Panc1 (cell line): ENCODE measurements around the gene LRRC4B. TPM values are rescaled to one million over a fixed set of nuclear protein-coding genes. Genes with fewer than 3 reads are reported as not detected.

Experiments
- ATAC-seq: fragments of 200-7000 bp; cut with Tn5 transposase; 2 replicates; pipeline ENCODE4 v1.9.1; 2020; ENCODE audit warnings: mild to moderate bottlenecking, moderate library complexity
- BruUV-seq: library from RNA; stranded (reverse); fragments of 400-500 nt; replicated peaks from 2 replicates; lab custom pipeline; 2021; lab: Mats Ljungman, UMichigan
- CTCF ChIA-PET: fragments of 300-600 bp; sonication (Branson Sonifier 250); formaldehyde crosslinking; loops from one replicate; lab custom pipeline; 2022; ENCODE audit warnings: antibody characterized with exemption; lab: Charles Lee
- POLR2A ChIA-PET: fragments of 300-600 bp; sonication (Branson Sonifier 250); formaldehyde crosslinking; loops from one replicate; lab custom pipeline; 2022; ENCODE audit warnings: antibody characterized with exemption; lab: Charles Lee
- DNase-seq: peaks from one replicate; pipeline ENCODE4 v3.0.0-alpha.2; 2010; ENCODE audit warnings: low read depth, low spot score
- H3K27ac ChIP-seq: 2 replicates; pipeline ENCODE4 v1.5.1; 2011; ENCODE audit warnings: mild to moderate bottlenecking, low read length, inconsistent platforms
- H3K27me3 ChIP-seq: fragments of 200-500 bp; sonication (Bioruptor generic); 2 replicates; pipeline ENCODE4 v1.6.0; 2014; ENCODE audit warnings: low read length, inconsistent platforms; ENCODE audit not compliant: control insufficient read depth, insufficient read depth
- H3K36me3 ChIP-seq: fragments of 200-500 bp; sonication (Bioruptor generic); 2 replicates; pipeline ENCODE4 v1.5.1; 2014; ENCODE audit warnings: inconsistent platforms, mild to moderate bottlenecking, low read length, moderate library complexity; ENCODE audit not compliant: control insufficient read depth, insufficient read depth
- H3K4me1 ChIP-seq: 2 replicates; pipeline ENCODE4 v1.5.1; 2011; ENCODE audit warnings: inconsistent platforms, mild to moderate bottlenecking, low read length, moderate library complexity; ENCODE audit not compliant: control insufficient read depth, insufficient read depth
- H3K4me3 ChIP-seq, 2 experiments: 2 replicates each; pipeline ENCODE4 v1.5.1; 2011 to 2012; ENCODE audit warnings: low read depth in 2 of 2, low read length in 2 of 2, mild to moderate bottlenecking in 2 of 2, inconsistent platforms in 1 of 2, moderate library complexity in 1 of 2
- H3K9me3 ChIP-seq: fragments of 200-500 bp; sonication (Bioruptor generic); 2 replicates; pipeline ENCODE4 v1.5.1; 2014; ENCODE audit warnings: low read depth, mild to moderate bottlenecking, inconsistent platforms, low read length, moderate library complexity; ENCODE audit not compliant: control insufficient read depth, insufficient read depth
- CTCF ChIP-seq: fragments of 450-650 bp; IDR thresholded peaks from 2 replicates; pipeline ENCODE4 v1.5.1; 2017; ENCODE audit warnings: mild to moderate bottlenecking
- POLR2AphosphoS5 ChIP-seq: IDR thresholded peaks from 2 replicates; pipeline ENCODE4 v1.6.1; 2012; ENCODE audit warnings: mild to moderate bottlenecking, low read depth, low read length, moderate library complexity
- REST ChIP-seq, 2 experiments: IDR thresholded peaks; 2 replicates each; pipeline ENCODE4 v1.6.1; 2011 to 2012; ENCODE audit warnings: low read depth in 2 of 2, control low read depth in 1 of 2, low read length in 1 of 2, mild to moderate bottlenecking in 1 of 2, moderate library complexity in 1 of 2; ENCODE audit not compliant: insufficient read depth in 1 of 2
- SIN3A ChIP-seq: IDR thresholded peaks from 2 replicates; pipeline ENCODE4 v1.6.1; 2012; ENCODE audit warnings: low read depth, mild to moderate bottlenecking, low read length, moderate library complexity, borderline replicate concordance; ENCODE audit not compliant: insufficient read depth
- TCF7L2 ChIP-seq: IDR thresholded peaks from 2 replicates; pipeline ENCODE4 v1.6.1; 2011; ENCODE audit warnings: mild to moderate bottlenecking, low read depth, low read length, inconsistent platforms
- in situ Hi-C: cut with HindIII; loops from 2 replicates; pipeline ENCODE4 v1.10.0; 2016; ENCODE audit warnings: low sequenced_read_pairs, low pct_unique_long_range_greater_than_20kb
- intact Hi-C: fragments of 100-400 bp; cut with micrococcal nuclease; formaldehyde crosslinking; loops from one replicate; pipeline ENCODE4 v1.10.0; 2022; ENCODE audit not compliant: unreplicated experiment
- total RNA-seq: library from RNA; stranded (reverse); gene quantifications from one replicate; pipeline ENCODE4 v1.2.1, GENCODE V29; 2021; ENCODE audit not compliant: unreplicated experiment

Gene LRRC4B
- total RNA-seq, 1 experiment from 2014 or later, result 0.57 TPM

GRCh38 chr19:50537769-50538230 lies 30.4 kb downstream of the LRRC4B start:
- no peaks in the 10 kb centered on the region for H3K36me3 ChIP-seq
- ATAC-seq, result peak; percentile 97
- in situ Hi-C loops, result no loop called here
- no peaks in the 10 kb centered on the region for H3K27me3 ChIP-seq
- H3K27ac ChIP-seq, result no peak overlapping the region
- DNase-seq, result peak; percentile 48
- H3K9me3 ChIP-seq, result no peaks in the 10 kb centered on the region
- intact Hi-C loops, result loop anchor here (5.0 kb wide), 1 partner anchor 245 kb away; no protein-coding TSS in a partner anchor
- no TSS peak for BruUV-seq
- CTCF ChIA-PET, result interaction anchor here (0.8 to 1.5 kb wide), 5 partner anchors 16 to 384 kb away, joined by 3 to 13 read pairs (median 3); no protein-coding TSS in a partner anchor
- no peak overlapping the region for H3K4me3 ChIP-seq
- POLR2A ChIA-PET, result no interaction called here
- H3K4me1 ChIP-seq, result no peaks in the 10 kb centered on the region
- TF ChIP-seq TCF7L2 (no peak), CTCF (peak; percentile 94)

- CTCF ChIA-PET, result interaction anchor here (0.6 to 1.5 kb wide), 7 partner anchors 15 to 385 kb away, joined by 3 to 13 read pairs (median 3); no protein-coding TSS in a partner anchor
- Histone ChIP-seq H3K36me3 (no peaks in the 10 kb centered on the region), H3K27me3 (no peaks in the 10 kb centered on the region), H3K27ac (no peak overlapping the region), H3K9me3 (no peaks in the 10 kb centered on the region), H3K4me1 (no peaks in the 10 kb centered on the region), H3K4me3 (no peak overlapping the region)
- in situ Hi-C loops (no loop called here), intact Hi-C loops (loop anchor here (5.0 kb wide), 1 partner anchor 245 kb away; no protein-coding TSS in a partner anchor)
- POLR2A ChIA-PET, result no interaction called here
- no TSS peak for BruUV-seq
- no peak for DNase-seq
- ATAC-seq, result no peak
- no peak for TF ChIP-seq CTCF
- no peak for TF ChIP-seq SIN3A
- TF ChIP-seq TCF7L2, result no peak
- TF ChIP-seq POLR2AphosphoS5, result no peak
- no peak for TF ChIP-seq REST (IDR thresholded peaks at IDR 0.05; ENCODE audit: insufficient read depth in 1 of 2, low read depth in 2 of 2, low read length in 1 of 2)
Measured at GRCh38 chr19:50537306-50537685, 30.9 kb downstream of the LRRC4B start.
